ENCODE measurements around the gene OR14I1.
"Not testable (repeated sequence)": the region's sequence is repeated elsewhere in the genome, so short reads cannot be mapped to it uniquely, and the experiment has no call there.

Gene OR14I1

DNA sequence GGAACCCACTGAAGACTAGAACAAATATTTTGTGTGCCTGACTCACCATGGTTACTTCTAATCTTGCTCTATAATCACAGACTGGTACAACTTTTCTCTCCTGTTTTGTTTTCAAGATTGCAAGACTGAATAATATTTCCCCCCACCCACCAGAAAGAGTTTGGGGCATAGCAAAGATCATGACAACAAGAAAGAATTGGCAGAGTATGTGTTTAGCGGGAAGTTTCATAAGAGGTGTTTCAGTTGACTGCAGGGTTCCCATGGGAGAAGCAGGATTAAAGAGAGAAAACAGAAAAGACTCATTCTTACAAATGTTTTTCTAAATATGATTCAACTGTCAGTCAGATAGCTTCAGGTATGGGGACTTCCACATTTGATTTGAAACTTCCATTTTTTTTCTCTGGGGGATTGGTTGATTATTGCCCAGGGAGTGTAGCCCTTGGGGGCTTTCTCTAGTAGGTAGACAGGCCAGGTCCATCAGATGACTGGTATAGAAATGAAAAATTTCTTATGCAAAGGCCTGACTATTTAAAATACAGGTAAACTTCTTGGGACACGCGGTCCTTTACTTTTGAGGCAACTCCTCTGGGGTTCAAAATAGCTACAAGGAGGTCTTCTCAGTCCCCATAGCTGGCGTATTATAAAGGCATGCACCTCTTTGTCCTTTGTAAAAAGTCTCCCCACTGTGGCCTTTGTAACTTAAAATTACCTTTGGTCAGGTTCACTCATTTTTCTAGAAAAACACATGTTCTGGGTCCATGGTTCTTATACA lies 13.9 kb downstream of the OR14I1 start:
- in situ Hi-C loops (cut with MboI; ENCODE audit: low sequenced_read_pairs) = no loop called here

GRCh38 chr1:248686815-248687214 lies 15.8 kb downstream of the OR14I1 start:
- in situ Hi-C loops (cut with MboI; ENCODE audit: low sequenced_read_pairs) = no loop called here

DNA sequence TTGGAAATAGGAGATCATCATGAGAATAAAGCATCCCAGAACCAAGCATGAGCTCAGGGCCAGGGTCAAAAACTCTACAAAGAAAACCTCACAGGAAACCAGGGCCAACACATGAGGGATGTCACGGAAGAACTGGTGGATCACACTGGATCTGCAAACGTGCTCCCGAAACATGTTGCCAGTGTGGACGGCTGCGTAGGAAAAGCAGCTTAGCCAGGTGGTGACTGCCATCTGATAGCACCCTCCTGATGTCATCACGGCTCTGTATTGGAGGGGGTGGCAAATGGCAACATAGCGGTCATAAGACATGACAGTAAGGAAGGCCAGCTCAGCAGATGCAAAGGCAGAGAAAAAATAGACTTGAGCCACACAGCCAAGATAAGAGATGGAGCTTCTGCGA lies 20.9 kb downstream of the OR14I1 start:
- in situ Hi-C loops (cut with MboI; ENCODE audit: low sequenced_read_pairs) = no loop called here

DNA sequence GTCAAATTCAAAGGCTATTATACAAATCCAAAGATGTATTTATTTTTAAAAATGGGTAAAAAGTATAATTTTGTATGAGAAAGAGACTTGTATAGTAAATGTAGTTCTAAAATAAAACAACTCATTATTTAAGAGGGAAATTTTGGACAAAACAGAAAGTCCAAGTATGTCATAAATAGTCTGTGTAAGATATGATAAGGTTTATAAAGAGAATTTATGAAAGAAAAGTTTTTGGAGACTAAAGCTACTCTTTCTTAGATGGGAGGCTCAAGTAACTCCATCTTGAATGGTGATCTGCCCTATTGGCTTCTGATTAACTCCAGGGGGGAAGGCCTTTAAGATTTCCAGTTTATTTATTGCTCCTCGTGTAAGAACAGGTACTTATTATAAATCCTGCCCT lies 32.6 kb downstream of the OR14I1 start:
- in situ Hi-C loops (cut with MboI; ENCODE audit: low sequenced_read_pairs) = no loop called here

DNA sequence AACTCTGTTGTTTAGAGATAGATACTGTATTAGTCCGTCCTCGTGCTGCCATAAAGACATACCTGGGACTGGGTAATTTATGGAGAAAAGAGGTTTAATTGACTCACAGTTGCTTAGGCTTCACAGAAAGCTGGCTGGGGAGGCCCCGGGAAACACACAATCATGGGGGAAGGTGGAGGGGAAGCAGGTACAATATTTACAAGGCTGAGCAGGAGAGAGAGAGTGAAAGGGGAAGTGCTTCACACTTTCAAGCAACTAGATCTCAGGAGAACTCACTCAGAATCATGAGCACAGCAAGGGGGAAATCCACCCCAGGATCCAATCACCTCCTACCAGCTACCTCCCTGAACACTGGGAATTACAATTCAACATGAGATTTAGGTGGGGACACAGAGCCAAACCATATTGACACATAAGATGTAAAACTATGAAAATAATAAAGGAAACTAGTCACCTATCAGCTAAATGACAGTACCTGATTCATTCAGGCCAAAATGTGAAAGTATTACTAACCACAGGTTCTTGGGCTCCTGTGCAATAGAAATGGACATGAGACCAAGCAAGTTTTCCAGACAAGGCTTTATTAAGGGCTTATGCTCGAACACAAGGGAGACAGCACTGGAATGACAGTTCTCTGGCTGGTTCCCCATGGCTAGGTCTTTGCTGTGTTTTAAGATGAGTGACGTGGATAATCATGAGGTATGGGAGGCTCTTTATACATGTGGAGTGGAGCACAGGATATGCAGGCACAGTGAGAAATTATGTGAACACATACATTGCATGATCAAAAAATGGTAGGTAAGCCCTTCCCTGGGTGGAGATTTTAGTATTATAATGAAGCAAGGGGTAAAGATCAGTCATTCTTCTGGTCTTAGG lies 38.9 kb downstream of the OR14I1 start:
- in situ Hi-C loops (cut with MboI; ENCODE audit: low sequenced_read_pairs) = not testable (repeated sequence)

GRCh38 chr1:248656797-248657196 lies 45.8 kb downstream of the OR14I1 start:
- in situ Hi-C loops (cut with MboI; ENCODE audit: low sequenced_read_pairs) = not testable (repeated sequence)

- in situ Hi-C loops (cut with MboI; ENCODE audit: low sequenced_read_pairs) = not testable (repeated sequence)
These were observed 47.2 kb downstream of the OR14I1 start, which contains the start of gene OR2T27 for GRCh38 chr1:248655354-248655753. OR2T27 (minus strand) TSS chr1:248655528; CDS start chr1:248650884, 4,644 bp downstream.
